T-helper 1 cell (primary cell): ENCODE measurements around the gene NDUFAF2.
"Not testable (repeated sequence)": the region's sequence is repeated elsewhere in the genome, so short reads cannot be mapped to it uniquely, and the experiment has no call there.

Experiments
- DNase-seq, 5 donors: peaks; one replicate each; pipeline ENCODE4 v3.0.0-alpha.2; 2012 to 2020

Gene NDUFAF2

GRCh38 chr5:61182449-61182848, 237.4 kb downstream of the NDUFAF2 start:
- no peak for DNase-seq

- no peak for DNase-seq
Observed at GRCh38 chr5:61183538-61183937, 238.5 kb downstream of the NDUFAF2 start.

- no peak for DNase-seq
Observed at GRCh38 chr5:61184708-61185107, 239.7 kb downstream of the NDUFAF2 start.

GRCh38 chr5:61186634-61187033, 241.6 kb downstream of the NDUFAF2 start:
- DNase-seq: no peak

GRCh38 chr5:61187352-61187751, 242.3 kb downstream of the NDUFAF2 start:
- not testable (repeated sequence) for DNase-seq

- DNase-seq: not testable (repeated sequence)
Observed at GRCh38 chr5:61187826-61188225, 242.8 kb downstream of the NDUFAF2 start.

- no peak for DNase-seq
Observed at GRCh38 chr5:61198606-61199005, 253.6 kb downstream of the NDUFAF2 start.

- no peak for DNase-seq
Observed at GRCh38 chr5:61200582-61201155, 255.7 kb downstream of the NDUFAF2 start.

GRCh38 chr5:61202213-61202612, 257.2 kb downstream of the NDUFAF2 start:
- peak in 1 of 5 donors; percentile 59 for DNase-seq
